Superior temporal gyrus (tissue), 1 donor: ENCODE data around the gene HEATR5B.
"Not testable (repeated sequence)": the region's sequence is repeated elsewhere in the genome, so short reads cannot be mapped to it uniquely, and the experiment has no call there.

Experiments used
- DNase-seq: peaks from one replicate; pipeline ENCODE4 v3.0.0-alpha.2; 2016; ENCODE audit errors: extremely low spot score

HEATR5B gene

DNA sequence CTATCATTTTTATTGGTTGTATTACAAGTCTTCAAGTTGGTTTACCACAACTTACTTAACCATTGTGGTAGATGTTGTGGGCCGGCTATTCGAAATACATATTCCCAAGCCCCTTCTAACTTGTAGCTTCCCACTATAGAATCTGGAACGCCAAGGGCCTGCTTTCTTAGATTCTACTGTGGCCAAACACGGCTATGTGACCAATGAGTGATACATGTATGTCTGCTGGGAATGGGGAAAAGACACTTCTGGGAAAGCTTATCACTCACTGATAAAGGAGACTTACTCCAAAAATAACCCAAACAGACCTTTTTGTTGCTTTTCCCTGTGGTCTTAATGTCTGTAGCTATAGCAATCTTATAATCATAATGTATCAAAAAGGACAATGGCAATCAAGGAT is 142.3 kb downstream of the HEATR5B start:
- DNase-seq: no peak

GRCh38 chr2:36936526-36936925 is 147.6 kb downstream of the HEATR5B start:
- DNase-seq: not testable (repeated sequence)

DNA sequence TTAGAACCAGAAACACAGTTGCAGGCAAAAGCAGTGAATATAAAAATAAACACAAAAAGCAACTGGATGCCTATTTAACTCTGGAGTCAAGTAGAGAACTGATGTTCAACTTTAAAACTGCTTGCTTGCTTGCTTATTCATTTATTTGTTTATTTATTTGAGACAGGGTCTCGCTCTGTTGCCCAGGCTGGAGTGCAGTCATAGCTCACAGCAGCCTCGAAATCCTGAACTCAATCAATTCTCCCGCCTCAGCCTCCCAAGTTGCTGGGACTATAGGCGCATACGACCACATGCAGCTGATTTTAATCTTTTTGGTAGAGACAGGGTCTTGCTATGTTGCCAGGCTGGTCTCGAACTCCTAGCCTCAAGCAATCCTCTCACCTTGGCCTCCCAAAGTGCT is 152.5 kb downstream of the HEATR5B start:
- not testable (repeated sequence) for DNase-seq
